Loucy (cell line): ENCODE data around the gene PDGFD.

Experiments
- H2AFZ ChIP-seq: fragments of 200-600 bp; sonication (generic); 2 replicates; pipeline ENCODE4 v1.6.0; 2016; ENCODE audit warnings: antibody characterized with exemption, mild to moderate bottlenecking, low read length, moderate library complexity
- H3F3A ChIP-seq: fragments of 200-600 bp; 2 replicates; pipeline ENCODE4 v1.6.0; 2016; ENCODE audit warnings: antibody characterized with exemption, low read depth, mild to moderate bottlenecking
- H3K27me3 ChIP-seq: fragments of 200-600 bp; sonication (generic); 2 replicates; pipeline ENCODE4 v1.6.1; 2014; ENCODE audit warnings: low read length, mild to moderate bottlenecking; ENCODE audit not compliant: insufficient read depth, poor library complexity, severe bottlenecking
- H3K36me3 ChIP-seq: fragments of 200-600 bp; sonication (generic); 2 replicates; pipeline ENCODE4 v1.6.1; 2016; ENCODE audit warnings: low read length; ENCODE audit not compliant: insufficient read depth
- H3K4me1 ChIP-seq: fragments of 200-600 bp; sonication (generic); 2 replicates; pipeline ENCODE4 v1.5.1; 2014; ENCODE audit warnings: low read length, mild to moderate bottlenecking; ENCODE audit not compliant: insufficient read depth, poor library complexity, severe bottlenecking
- H3K4me2 ChIP-seq: fragments of 200-600 bp; sonication (generic); 2 replicates; pipeline ENCODE4 v1.6.0; 2014; ENCODE audit warnings: antibody characterized with exemption, low read length, low read depth, mild to moderate bottlenecking; ENCODE audit not compliant: poor library complexity, severe bottlenecking
- H3K4me3 ChIP-seq: fragments of 200-600 bp; sonication (generic); 2 replicates; pipeline ENCODE4 v1.5.1; 2014; ENCODE audit warnings: low read length, mild to moderate bottlenecking, mixed read lengths; ENCODE audit not compliant: poor library complexity, severe bottlenecking
- H3K79me2 ChIP-seq: fragments of 200-600 bp; sonication (generic); 2 replicates; pipeline ENCODE4 v1.6.1; 2014; ENCODE audit warnings: low read length; ENCODE audit not compliant: insufficient read depth
- H3K9ac ChIP-seq: fragments of 200-600 bp; sonication (generic); 2 replicates; pipeline ENCODE4 v1.6.0; 2014; ENCODE audit warnings: mild to moderate bottlenecking, low read depth, low read length, moderate library complexity; ENCODE audit not compliant: poor library complexity, severe bottlenecking
- H3K9me2 ChIP-seq: fragments of 200-600 bp; sonication (generic); replicated peaks from 2 replicates; pipeline ENCODE4 v1.6.1; 2016; ENCODE audit warnings: low read depth, low read length, mixed read lengths
- H3K9me3 ChIP-seq: fragments of 200-600 bp; sonication (generic); 2 replicates; pipeline ENCODE4 v1.6.1; 2014; ENCODE audit warnings: mild to moderate bottlenecking, antibody characterized with exemption, low read length, low read depth; ENCODE audit not compliant: insufficient read depth
- H4K20me1 ChIP-seq: fragments of 200-600 bp; sonication (generic); 2 replicates; pipeline ENCODE4 v1.6.0; 2014; ENCODE audit warnings: antibody characterized with exemption, low read length, mild to moderate bottlenecking; ENCODE audit not compliant: insufficient read depth, poor library complexity, severe bottlenecking
- CTCF ChIP-seq: fragments of 200-600 bp; sonication (generic); conservative IDR thresholded peaks from 2 replicates; pipeline ENCODE4 v1.5.1; 2014; ENCODE audit warnings: mild to moderate bottlenecking, antibody characterized with exemption, low read length
- EZH2phosphoT487 ChIP-seq: fragments of 200-600 bp; IDR thresholded peaks from 2 replicates; pipeline ENCODE4 v1.6.1; 2018; ENCODE audit warnings: antibody characterized with exemption, mild to moderate bottlenecking, moderate library complexity, borderline replicate concordance

The PDGFD gene

GRCh38 chr11:104169091-104169490 is 5.1 kb upstream of the PDGFD start:
- H3K36me3 ChIP-seq, result no peaks in the 10 kb centered on the region
- no peaks in the 10 kb centered on the region for H3F3A ChIP-seq
- H2AFZ ChIP-seq, result no peak overlapping the region
- no peaks in the 10 kb centered on the region for H3K79me2 ChIP-seq
- H3K4me2 ChIP-seq, result no peak overlapping the region
- no peak overlapping the region for H3K9ac ChIP-seq
- no peaks in the 10 kb centered on the region for H4K20me1 ChIP-seq
- H3K27me3 ChIP-seq, result no peaks in the 10 kb centered on the region
- no peak overlapping the region for H3K4me3 ChIP-seq
- H3K4me1 ChIP-seq, result no peaks in the 10 kb centered on the region
- H3K9me3 ChIP-seq, result no peaks in the 10 kb centered on the region
- TF ChIP-seq EZH2phosphoT487 (no peak), CTCF (no peak)
- no peaks in the 10 kb centered on the region for H3K9me2 ChIP-seq

- H3K27me3 ChIP-seq, result no peaks in the 10 kb centered on the region
- TF ChIP-seq EZH2phosphoT487 (no peak), CTCF (no peak)
- H3K9me3 ChIP-seq, result no peaks in the 10 kb centered on the region
- no peaks in the 10 kb centered on the region for H3K79me2 ChIP-seq
- no peaks in the 10 kb centered on the region for H3F3A ChIP-seq
- H3K4me3 ChIP-seq, result no peak overlapping the region
- no peaks in the 10 kb centered on the region for H3K36me3 ChIP-seq
- peak overlapping the region; percentile 89; the same call in 1 of the 2 replicates for H2AFZ ChIP-seq
- no peaks in the 10 kb centered on the region for H3K9me2 ChIP-seq
- H3K9ac ChIP-seq, result no peak overlapping the region
- no peak overlapping the region for H3K4me2 ChIP-seq
- peaks cover 5% of the 10 kb centered on the region for H3K4me1 ChIP-seq
- no peaks in the 10 kb centered on the region for H4K20me1 ChIP-seq
Measured at GRCh38 chr11:104165014-104165413, 1.1 kb upstream of the PDGFD start.

- Histone ChIP-seq H3K27me3 (no peaks in the 10 kb centered on the region), H3K9ac (peak overlapping the region; percentile 34), H3F3A (no peaks in the 10 kb centered on the region), H3K36me3 (no peaks in the 10 kb centered on the region), H3K4me3 (peak overlapping the region; percentile 85), H3K9me2 (no peaks in the 10 kb centered on the region), H4K20me1 (no peaks in the 10 kb centered on the region), H3K4me1 (peaks cover 5% of the 10 kb centered on the region), H3K4me2 (peak overlapping the region; percentile 65), H3K9me3 (no peaks in the 10 kb centered on the region), H2AFZ (peak overlapping the region; percentile 89), H3K79me2 (no peaks in the 10 kb centered on the region)
- TF ChIP-seq EZH2phosphoT487 (no peak), CTCF (peak; percentile 35; the same call in 1 of the 2 replicates)
Measured at GRCh38 chr11:104163100-104164027, 583 bp downstream of the PDGFD start.
